Glomerular endothelial cell (primary cell): Measurements from ENCODE around the gene CAMK4. TPM values are rescaled to one million over a fixed set of nuclear protein-coding genes. Genes with fewer than 3 reads are reported as not detected.
A peak's percentile ranks its signal among the peaks of the same experiment; 100 is the strongest.

Experiments
- DNase-seq: peaks from one replicate; pipeline ENCODE4 v3.0.0-alpha.2; 2011; ENCODE audit warnings: low read depth, low spot score; ENCODE audit errors: extremely low read depth
- total RNA-seq: library from RNA; depleted of rRNA; stranded (reverse); fragments of >200 nt; gene quantifications from 2 replicates; pipeline ENCODE4 v1.2.3, GENCODE V29; 2015

CAMK4 gene
- total RNA-seq, 1 donor from 2014 or later: 5.8 TPM

- DNase-seq: no peak
Measured at GRCh38 chr5:111518777-111519176, 294.6 kb downstream of the CAMK4 start.

- DNase-seq: no peak
Measured at GRCh38 chr5:111520908-111521307, 296.7 kb downstream of the CAMK4 start.

GRCh38 chr5:111528056-111528455 is 303.9 kb downstream of the CAMK4 start:
- DNase-seq: no peak

GRCh38 chr5:111530298-111530740 is 306.1 kb downstream of the CAMK4 start:
- peak; percentile 87 for DNase-seq

- DNase-seq: no peak
Measured at GRCh38 chr5:111532886-111533582, 308.9 kb downstream of the CAMK4 start.

GRCh38 chr5:111535879-111536549 is 311.8 kb downstream of the CAMK4 start:
- DNase-seq: no peak

- DNase-seq: no peak
Measured at GRCh38 chr5:111537141-111538024, 313.2 kb downstream of the CAMK4 start.

Other genes starting within 250 kb of the CAMK4 start
- gene TSLP, start 152.7 kb upstream of the CAMK4 start, total RNA-seq: 0.06 TPM in 1 of 2 replicates, not detected in the other
- gene WDR36, start 132.0 kb upstream of the CAMK4 start, total RNA-seq: 26.3 and 28.0 TPM in 2 replicates